ENCODE data around the gene RALGPS1.

The RALGPS1 gene

DNA sequence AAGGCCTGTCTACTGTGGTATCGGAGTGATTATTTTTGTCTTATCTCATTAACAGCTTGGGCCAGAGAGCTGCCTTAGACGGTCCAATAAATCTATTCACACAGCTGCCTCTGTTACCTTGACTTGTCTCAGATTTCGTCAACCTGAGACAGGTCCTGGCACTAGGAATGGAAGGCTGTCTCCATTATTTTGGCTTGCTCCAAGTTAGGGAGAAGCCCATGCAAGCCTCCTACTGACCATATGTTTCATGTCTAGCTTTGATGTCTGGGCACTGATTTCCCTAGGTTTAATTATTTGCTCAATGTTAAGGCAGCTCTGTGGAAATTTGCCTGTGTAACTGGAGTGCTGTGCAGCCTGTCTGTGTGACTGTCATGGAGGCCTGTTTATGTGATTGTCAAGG, 12.4 kb upstream of the RALGPS1 start:
- Histone ChIP-seq H3K27ac (ENCODE audit: extremely low read depth, low read depth, low read length) (no peak overlapping the region), H3K36me3 (ENCODE audit: control insufficient read depth in 2 of 2, insufficient read depth in 1 of 2, low read length in 2 of 2) (no peaks in the 10 kb centered on the region), H3K4me1 (ENCODE audit: control insufficient read depth, insufficient read depth, low read length) (no peaks in the 10 kb centered on the region), H3K4me3 (ENCODE audit: low read depth, low read length) (no peak overlapping the region), H3K9me3 (ENCODE audit: control insufficient read depth, insufficient read depth, low read depth, low read length) (no peaks in the 10 kb centered on the region)
- TF ChIP-seq ZNF202 (tag by site-specific recombination; IDR thresholded peaks at IDR 0.05; ENCODE audit: borderline replicate concordance) = no peak
- TF ChIP-seq GFI1B (tag by site-specific recombination; IDR thresholded peaks at IDR 0.05) = no peak
- no peak for TF ChIP-seq ZNF558 (tag by site-specific recombination; IDR thresholded peaks at IDR 0.05)
- TF ChIP-seq ZNF335 (tag by site-specific recombination; conservative IDR thresholded peaks at IDR 0.05) = no peak
- TF ChIP-seq, protein P1, sequence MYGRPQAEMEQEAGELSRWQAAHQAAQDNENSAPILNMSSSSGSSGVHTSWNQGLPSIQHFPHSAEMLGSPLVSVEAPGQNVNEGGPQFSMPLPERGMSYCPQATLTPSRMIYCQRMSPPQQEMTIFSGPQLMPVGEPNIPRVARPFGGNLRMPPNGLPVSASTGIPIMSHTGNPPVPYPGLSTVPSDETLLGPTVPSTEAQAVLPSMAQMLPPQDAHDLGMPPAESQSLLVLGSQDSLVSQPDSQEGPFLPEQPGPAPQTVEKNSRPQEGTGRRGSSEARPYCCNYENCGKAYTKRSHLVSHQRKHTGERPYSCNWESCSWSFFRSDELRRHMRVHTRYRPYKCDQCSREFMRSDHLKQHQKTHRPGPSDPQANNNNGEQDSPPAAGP (tag by site-specific recombination; IDR thresholded peaks at IDR 0.05) = no peak
- TF ChIP-seq, protein P2, sequence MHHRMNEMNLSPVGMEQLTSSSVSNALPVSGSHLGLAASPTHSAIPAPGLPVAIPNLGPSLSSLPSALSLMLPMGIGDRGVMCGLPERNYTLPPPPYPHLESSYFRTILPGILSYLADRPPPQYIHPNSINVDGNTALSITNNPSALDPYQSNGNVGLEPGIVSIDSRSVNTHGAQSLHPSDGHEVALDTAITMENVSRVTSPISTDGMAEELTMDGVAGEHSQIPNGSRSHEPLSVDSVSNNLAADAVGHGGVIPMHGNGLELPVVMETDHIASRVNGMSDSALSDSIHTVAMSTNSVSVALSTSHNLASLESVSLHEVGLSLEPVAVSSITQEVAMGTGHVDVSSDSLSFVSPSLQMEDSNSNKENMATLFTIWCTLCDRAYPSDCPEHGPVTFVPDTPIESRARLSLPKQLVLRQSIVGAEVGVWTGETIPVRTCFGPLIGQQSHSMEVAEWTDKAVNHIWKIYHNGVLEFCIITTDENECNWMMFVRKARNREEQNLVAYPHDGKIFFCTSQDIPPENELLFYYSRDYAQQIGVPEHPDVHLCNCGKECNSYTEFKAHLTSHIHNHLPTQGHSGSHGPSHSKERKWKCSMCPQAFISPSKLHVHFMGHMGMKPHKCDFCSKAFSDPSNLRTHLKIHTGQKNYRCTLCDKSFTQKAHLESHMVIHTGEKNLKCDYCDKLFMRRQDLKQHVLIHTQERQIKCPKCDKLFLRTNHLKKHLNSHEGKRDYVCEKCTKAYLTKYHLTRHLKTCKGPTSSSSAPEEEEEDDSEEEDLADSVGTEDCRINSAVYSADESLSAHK (tag by site-specific recombination; IDR thresholded peaks at IDR 0.05) = no peak
- TF ChIP-seq, protein P3, sequence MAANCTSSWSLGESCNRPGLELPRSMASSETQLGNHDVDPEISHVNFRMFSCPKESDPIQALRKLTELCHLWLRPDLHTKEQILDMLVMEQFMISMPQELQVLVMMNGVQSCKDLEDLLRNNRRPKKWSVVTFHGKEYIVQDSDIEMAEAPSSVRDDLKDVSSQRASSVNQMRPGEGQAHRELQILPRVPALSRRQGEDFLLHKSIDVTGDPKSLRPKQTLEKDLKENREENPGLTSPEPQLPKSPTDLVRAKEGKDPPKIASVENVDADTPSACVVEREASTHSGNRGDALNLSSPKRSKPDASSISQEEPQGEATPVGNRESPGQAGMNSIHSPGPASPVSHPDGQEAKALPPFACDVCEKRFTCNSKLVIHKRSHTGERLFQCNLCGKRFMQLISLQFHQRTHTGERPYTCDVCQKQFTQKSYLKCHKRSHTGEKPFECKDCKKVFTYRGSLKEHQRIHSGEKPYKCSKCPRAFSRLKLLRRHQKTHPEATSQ (tag by site-specific recombination; IDR thresholded peaks at IDR 0.05) = no peak
- no peak for TF ChIP-seq ZNF626 (tag by site-specific recombination; IDR thresholded peaks at IDR 0.05)
- TF ChIP-seq FEZF1 (tag by site-specific recombination; IDR thresholded peaks at IDR 0.05) = no peak
- no peak for TF ChIP-seq ZNF776 (tag by site-specific recombination; IDR thresholded peaks at IDR 0.05; ENCODE audit: borderline replicate concordance)
- TF ChIP-seq ZBTB8A (tag by site-specific recombination; IDR thresholded peaks at IDR 0.05) = no peak
- TF ChIP-seq ZXDB (tag by site-specific recombination; IDR thresholded peaks at IDR 0.05) = no peak
- TF ChIP-seq ZNF621 (tag by site-specific recombination; IDR thresholded peaks at IDR 0.05) = no peak
- TF ChIP-seq ZBTB1 (tag by site-specific recombination; IDR thresholded peaks at IDR 0.05) = no peak
- TF ChIP-seq EGR2 (tag by site-specific recombination; IDR thresholded peaks at IDR 0.05; ENCODE audit: low read depth) = no peak
- TF ChIP-seq ZNF37A (tag by site-specific recombination; IDR thresholded peaks at IDR 0.05) = no peak
- no peak for TF ChIP-seq SCRT1 (tag by site-specific recombination; IDR thresholded peaks at IDR 0.05; ENCODE audit: borderline replicate concordance)
- no peak for TF ChIP-seq ZNF585B (tag by site-specific recombination; IDR thresholded peaks at IDR 0.05)
- POLR2A ChIA-PET = interaction anchor here (1.2 kb wide), 1 partner anchor 12 kb away, joined by 5 read pairs; the partner anchor contains the start of gene RALGPS1
- CTCF ChIA-PET = interaction anchor here (1.1 to 1.7 kb wide), 2 partner anchors 8 to 63 kb away, joined by 3 to 4 read pairs; no protein-coding TSS in a partner anchor

DNA sequence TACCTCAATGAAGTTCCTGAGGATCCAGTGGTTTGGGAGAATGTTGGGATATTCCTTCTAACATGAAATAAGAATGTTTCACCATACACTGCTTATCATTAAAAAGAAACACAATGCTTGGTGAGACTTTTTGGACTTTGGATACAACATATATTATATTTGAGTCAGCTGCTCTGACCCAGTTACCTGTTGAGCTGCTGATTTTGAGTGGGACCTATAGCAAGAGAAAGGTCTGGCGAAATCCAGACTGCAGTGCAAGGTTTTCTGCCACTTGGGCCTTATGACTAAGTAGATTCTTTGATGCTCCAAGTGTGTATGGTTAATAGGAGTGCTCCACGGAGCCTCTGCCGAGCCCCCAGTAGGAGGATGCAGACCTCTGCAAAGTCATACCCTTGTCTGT, 10.0 kb upstream of the RALGPS1 start:
- POLR2A ChIA-PET = interaction anchor here (1.3 kb wide), 1 partner anchor 10 kb away, joined by 7 read pairs; the partner anchor contains the start of gene RALGPS1
- no peaks in the 10 kb centered on the region for H3K9me3 ChIP-seq (ENCODE audit: control insufficient read depth, insufficient read depth, low read depth, low read length)
- CTCF ChIA-PET = interaction anchor here (0.7 to 1.0 kb wide), 2 partner anchors 35 to 905 kb away, joined by 3 to 4 read pairs; no protein-coding TSS in a partner anchor
- H3K4me1 ChIP-seq (ENCODE audit: control insufficient read depth, insufficient read depth, low read length) = no peaks in the 10 kb centered on the region
- no peaks in the 10 kb centered on the region for H3K36me3 ChIP-seq (ENCODE audit: control insufficient read depth in 2 of 2, insufficient read depth in 1 of 2, low read length in 2 of 2)
- no peak overlapping the region for H3K4me3 ChIP-seq (ENCODE audit: low read depth, low read length)
- no peak overlapping the region for H3K27ac ChIP-seq (ENCODE audit: extremely low read depth, low read depth, low read length)
- TF ChIP-seq ZNF544 (tag by site-specific recombination; IDR thresholded peaks at IDR 0.05) (no peak), HOXA7 (CRISPR knock-in tag; IDR thresholded peaks at IDR 0.05; ENCODE audit: borderline replicate concordance) (no peak), ZFP37 (tag by site-specific recombination; IDR thresholded peaks at IDR 0.05) (no peak), ZNF664 (tag by site-specific recombination; IDR thresholded peaks at IDR 0.05) (no peak)
- TF ChIP-seq, protein P4, sequence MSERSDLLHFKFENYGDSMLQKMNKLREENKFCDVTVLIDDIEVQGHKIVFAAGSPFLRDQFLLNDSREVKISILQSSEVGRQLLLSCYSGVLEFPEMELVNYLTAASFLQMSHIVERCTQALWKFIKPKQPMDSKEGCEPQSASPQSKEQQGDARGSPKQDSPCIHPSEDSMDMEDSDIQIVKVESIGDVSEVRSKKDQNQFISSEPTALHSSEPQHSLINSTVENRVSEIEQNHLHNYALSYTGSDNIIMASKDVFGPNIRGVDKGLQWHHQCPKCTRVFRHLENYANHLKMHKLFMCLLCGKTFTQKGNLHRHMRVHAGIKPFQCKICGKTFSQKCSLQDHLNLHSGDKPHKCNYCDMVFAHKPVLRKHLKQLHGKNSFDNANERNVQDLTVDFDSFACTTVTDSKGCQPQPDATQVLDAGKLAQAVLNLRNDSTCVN (tag by site-specific recombination; optimal IDR thresholded peaks at IDR 0.05) = no peak
- TF ChIP-seq, protein P5, sequence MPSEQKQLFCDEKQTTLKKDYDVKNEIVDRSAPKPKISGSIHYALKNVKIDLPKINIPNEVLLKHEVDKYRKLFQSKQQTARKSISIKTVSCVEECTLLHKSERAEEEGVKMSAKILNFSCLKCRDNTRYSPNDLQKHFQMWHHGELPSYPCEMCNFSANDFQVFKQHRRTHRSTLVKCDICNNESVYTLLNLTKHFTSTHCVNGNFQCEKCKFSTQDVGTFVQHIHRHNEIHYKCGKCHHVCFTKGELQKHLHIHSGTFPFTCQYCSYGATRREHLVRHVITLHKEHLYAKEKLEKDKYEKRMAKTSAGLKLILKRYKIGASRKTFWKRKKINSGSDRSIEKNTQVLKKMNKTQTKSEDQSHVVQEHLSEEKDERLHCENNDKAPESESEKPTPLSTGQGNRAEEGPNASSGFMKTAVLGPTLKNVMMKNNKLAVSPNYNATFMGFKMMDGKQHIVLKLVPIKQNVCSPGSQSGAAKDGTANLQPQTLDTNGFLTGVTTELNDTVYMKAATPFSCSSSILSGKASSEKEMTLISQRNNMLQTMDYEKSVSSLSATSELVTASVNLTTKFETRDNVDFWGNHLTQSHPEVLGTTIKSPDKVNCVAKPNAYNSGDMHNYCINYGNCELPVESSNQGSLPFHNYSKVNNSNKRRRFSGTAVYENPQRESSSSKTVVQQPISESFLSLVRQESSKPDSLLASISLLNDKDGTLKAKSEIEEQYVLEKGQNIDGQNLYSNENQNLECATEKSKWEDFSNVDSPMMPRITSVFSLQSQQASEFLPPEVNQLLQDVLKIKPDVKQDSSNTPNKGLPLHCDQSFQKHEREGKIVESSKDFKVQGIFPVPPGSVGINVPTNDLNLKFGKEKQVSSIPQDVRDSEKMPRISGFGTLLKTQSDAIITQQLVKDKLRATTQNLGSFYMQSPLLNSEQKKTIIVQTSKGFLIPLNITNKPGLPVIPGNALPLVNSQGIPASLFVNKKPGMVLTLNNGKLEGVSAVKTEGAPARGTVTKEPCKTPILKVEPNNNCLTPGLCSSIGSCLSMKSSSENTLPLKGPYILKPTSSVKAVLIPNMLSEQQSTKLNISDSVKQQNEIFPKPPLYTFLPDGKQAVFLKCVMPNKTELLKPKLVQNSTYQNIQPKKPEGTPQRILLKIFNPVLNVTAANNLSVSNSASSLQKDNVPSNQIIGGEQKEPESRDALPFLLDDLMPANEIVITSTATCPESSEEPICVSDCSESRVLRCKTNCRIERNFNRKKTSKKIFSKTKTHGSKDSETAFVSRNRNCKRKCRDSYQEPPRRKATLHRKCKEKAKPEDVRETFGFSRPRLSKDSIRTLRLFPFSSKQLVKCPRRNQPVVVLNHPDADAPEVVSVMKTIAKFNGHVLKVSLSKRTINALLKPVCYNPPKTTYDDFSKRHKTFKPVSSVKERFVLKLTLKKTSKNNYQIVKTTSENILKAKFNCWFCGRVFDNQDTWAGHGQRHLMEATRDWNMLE (tag by site-specific recombination; conservative IDR thresholded peaks at IDR 0.05; ENCODE audit: low read depth) = no peak
- TF ChIP-seq, protein P6, sequence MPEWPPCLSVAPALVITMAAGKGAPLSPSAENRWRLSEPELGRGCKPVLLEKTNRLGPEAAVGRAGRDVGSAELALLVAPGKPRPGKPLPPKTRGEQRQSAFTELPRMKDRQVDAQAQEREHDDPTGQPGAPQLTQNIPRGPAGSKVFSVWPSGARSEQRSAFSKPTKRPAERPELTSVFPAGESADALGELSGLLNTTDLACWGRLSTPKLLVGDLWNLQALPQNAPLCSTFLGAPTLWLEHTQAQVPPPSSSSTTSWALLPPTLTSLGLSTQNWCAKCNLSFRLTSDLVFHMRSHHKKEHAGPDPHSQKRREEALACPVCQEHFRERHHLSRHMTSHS (tag by site-specific recombination; IDR thresholded peaks at IDR 0.05) = no peak
